Suppressor macrophage (primary cell): ENCODE data around the gene PITPNB.

Experiments used
- DNase-seq, 4 experiments: peaks; one replicate each; pipeline ENCODE4 v3.0.0-alpha.2; 2020 to 2022

The PITPNB gene

GRCh38 chr22:27853424-27853823, 65.6 kb downstream of the PITPNB start:
- DNase-seq, result peak; percentile 33 to 54 (median 48)

GRCh38 chr22:27851974-27852746, 66.9 kb downstream of the PITPNB start:
- no peak for DNase-seq

- no peak for DNase-seq
Observed at GRCh38 chr22:27850000-27850521, 69.0 kb downstream of the PITPNB start.

GRCh38 chr22:27848005-27848404, 71.1 kb downstream of the PITPNB start:
- no peak for DNase-seq

- DNase-seq, result no peak
Observed at GRCh38 chr22:27846910-27847309, 72.1 kb downstream of the PITPNB start.

- DNase-seq, result no peak
Observed at GRCh38 chr22:27846248-27846757, 72.8 kb downstream of the PITPNB start.

GRCh38 chr22:27845644-27846043, 73.4 kb downstream of the PITPNB start:
- DNase-seq, result no peak

GRCh38 chr22:27844656-27845591, 74.1 kb downstream of the PITPNB start:
- no peak for DNase-seq

GRCh38 chr22:27844256-27844655, 74.8 kb downstream of the PITPNB start:
- no peak for DNase-seq

- no peak for DNase-seq
Observed at GRCh38 chr22:27843441-27843840, 75.6 kb downstream of the PITPNB start.

- no peak for DNase-seq
Observed at GRCh38 chr22:27842669-27843431, 76.2 kb downstream of the PITPNB start.

GRCh38 chr22:27842201-27842600, 76.9 kb downstream of the PITPNB start:
- no peak for DNase-seq

GRCh38 chr22:27840436-27840835, 78.6 kb downstream of the PITPNB start:
- DNase-seq, result no peak

- DNase-seq, result no peak
Observed at GRCh38 chr22:27839057-27839660, 79.9 kb downstream of the PITPNB start.

- DNase-seq, result no peak
Observed at GRCh38 chr22:27836181-27836580, 82.9 kb downstream of the PITPNB start.

- no peak for DNase-seq
Observed at GRCh38 chr22:27835446-27835845, 83.6 kb downstream of the PITPNB start.

GRCh38 chr22:27834364-27835185, 84.5 kb downstream of the PITPNB start:
- no peak for DNase-seq

- no peak for DNase-seq
Observed at GRCh38 chr22:27833803-27834202, 85.3 kb downstream of the PITPNB start.

GRCh38 chr22:27832606-27833005, 86.5 kb downstream of the PITPNB start:
- DNase-seq, result no peak

GRCh38 chr22:27829620-27830019, 89.4 kb downstream of the PITPNB start:
- DNase-seq, result no peak
